OCI-LY3 (cell line): Measurements from ENCODE around the gene VCX.

Source experiments
- H2AFZ ChIP-seq: fragments of 200-600, 300-600 bp; shearing (Covaris generic); 2 replicates; pipeline ENCODE4 v1.6.0; 2014; ENCODE audit warnings: antibody characterized with exemption, low read depth, low read length
- H3K27ac ChIP-seq: fragments of 200-600, 300-600 bp; sonication (generic); 2 replicates; pipeline ENCODE4 v1.5.1; 2014; ENCODE audit warnings: mild to moderate bottlenecking, low read length, moderate library complexity, mixed read lengths
- H3K27me3 ChIP-seq: fragments of 200-600, 300-600 bp; sonication (generic); 2 replicates; pipeline ENCODE4 v1.6.1; 2014; ENCODE audit warnings: low read depth, low read length, mixed read lengths
- H3K36me3 ChIP-seq: fragments of 200-600, 300-600 bp; sonication (generic); replicated peaks from 2 replicates; pipeline ENCODE3; 2014; ENCODE audit warnings: low read depth, low read length, mixed read lengths
- H3K4me1 ChIP-seq: fragments of 300-600, 200-600 bp; sonication (generic); 2 replicates; pipeline ENCODE4 v1.6.1; 2014; ENCODE audit warnings: low read length, mixed read lengths
- H3K4me2 ChIP-seq: fragments of 200-600, 300-600 bp; sonication (generic); 2 replicates; pipeline ENCODE4 v1.6.1; 2014; ENCODE audit warnings: low read length, mixed read lengths
- H3K4me3 ChIP-seq: fragments of 300-600, 200-600 bp; sonication (generic); 2 replicates; pipeline ENCODE4 v1.5.1; 2014; ENCODE audit warnings: antibody characterized with exemption, mild to moderate bottlenecking, low read length, moderate library complexity
- H3K79me2 ChIP-seq: fragments of 300-600, 200-600 bp; shearing (Covaris generic); 2 replicates; pipeline ENCODE4 v1.6.1; 2014; ENCODE audit warnings: mild to moderate bottlenecking, low read length, mixed read lengths
- H3K9ac ChIP-seq: fragments of 300-600, 200-600 bp; shearing (Covaris generic); 2 replicates; pipeline ENCODE4 v1.6.0; 2014; ENCODE audit warnings: mild to moderate bottlenecking, low read length, moderate library complexity
- H3K9me3 ChIP-seq: fragments of 200-600, 300-600 bp; shearing (Covaris generic); 2 replicates; pipeline ENCODE4 v1.6.1; 2014; ENCODE audit warnings: low read length, mixed read lengths; ENCODE audit not compliant: insufficient read depth
- H4K20me1 ChIP-seq: fragments of 200-600, 300-600 bp; sonication (generic); 2 replicates; pipeline ENCODE4 v1.6.1; 2016; ENCODE audit warnings: low read length, mixed read lengths; ENCODE audit not compliant: insufficient read depth
- CTCF ChIP-seq: fragments of 200-600, 300-600 bp; sonication (generic); IDR thresholded peaks from 2 replicates; pipeline ENCODE4 v1.5.1; 2014; ENCODE audit warnings: antibody characterized with exemption, low read length, low read depth
- EZH2phosphoT487 ChIP-seq: fragments of 200-600 bp; shearing (Covaris generic); IDR thresholded peaks from 2 replicates; pipeline ENCODE4 v1.6.1; 2018; ENCODE audit warnings: antibody characterized with exemption, mixed run types, low read depth

The VCX gene

GRCh38 chrX:7876957-7877356 lies 34.0 kb downstream of the VCX start:
- Histone ChIP-seq H3K27ac (no peak overlapping the region), H3K79me2 (no peaks in the 10 kb centered on the region), H3K9ac (no peak overlapping the region), H3K4me3 (no peak overlapping the region), H3K4me2 (no peak overlapping the region), H3K9me3 (no peaks in the 10 kb centered on the region), H3K27me3 (no peaks in the 10 kb centered on the region), H3K36me3 (no peaks in the 10 kb centered on the region), H4K20me1 (no peaks in the 10 kb centered on the region), H3K4me1 (no peaks in the 10 kb centered on the region), H2AFZ (no peak overlapping the region)
- TF ChIP-seq EZH2phosphoT487, result no peak
- TF ChIP-seq CTCF, result no peak

GRCh38 chrX:7889135-7889534 lies 46.2 kb downstream of the VCX start:
- H3K9ac ChIP-seq, result no peak overlapping the region
- H3K9me3 ChIP-seq, result no peaks in the 10 kb centered on the region
- TF ChIP-seq CTCF (no peak), EZH2phosphoT487 (no peak)
- H3K4me3 ChIP-seq, result no peak overlapping the region
- H3K4me1 ChIP-seq, result no peaks in the 10 kb centered on the region
- no peak overlapping the region for H2AFZ ChIP-seq
- no peaks in the 10 kb centered on the region for H3K36me3 ChIP-seq
- H3K4me2 ChIP-seq, result no peak overlapping the region
- H3K27me3 ChIP-seq, result no peaks in the 10 kb centered on the region
- H3K79me2 ChIP-seq, result no peaks in the 10 kb centered on the region
- H4K20me1 ChIP-seq, result no peaks in the 10 kb centered on the region
- no peak overlapping the region for H3K27ac ChIP-seq

- H3K27me3 ChIP-seq, result no peaks in the 10 kb centered on the region
- H3K79me2 ChIP-seq, result no peaks in the 10 kb centered on the region
- H3K4me1 ChIP-seq, result no peaks in the 10 kb centered on the region
- H3K9ac ChIP-seq, result no peak overlapping the region
- no peak overlapping the region for H3K27ac ChIP-seq
- no peak for TF ChIP-seq CTCF
- no peak for TF ChIP-seq EZH2phosphoT487
- no peak overlapping the region for H2AFZ ChIP-seq
- H3K4me3 ChIP-seq, result no peak overlapping the region
- no peak overlapping the region for H3K4me2 ChIP-seq
- H4K20me1 ChIP-seq, result no peaks in the 10 kb centered on the region
- H3K36me3 ChIP-seq, result no peaks in the 10 kb centered on the region
- H3K9me3 ChIP-seq, result no peaks in the 10 kb centered on the region
Measured at GRCh38 chrX:7889680-7890079, 46.7 kb downstream of the VCX start.

- Histone ChIP-seq H3K9ac (no peak overlapping the region), H3K9me3 (no peaks in the 10 kb centered on the region), H4K20me1 (no peaks in the 10 kb centered on the region), H3K36me3 (no peaks in the 10 kb centered on the region), H3K4me3 (no peak overlapping the region), H2AFZ (no peak overlapping the region), H3K4me2 (no peak overlapping the region), H3K79me2 (no peaks in the 10 kb centered on the region), H3K27me3 (no peaks in the 10 kb centered on the region), H3K27ac (no peak overlapping the region), H3K4me1 (no peaks in the 10 kb centered on the region)
- TF ChIP-seq EZH2phosphoT487 (no peak), CTCF (no peak)
Measured at GRCh38 chrX:7891928-7892327, 49.0 kb downstream of the VCX start.
